Fibroblast of skin of right quadriceps (primary cell): ENCODE data around the gene PRAF2.

Source experiments
- DNase-seq: peaks from one replicate; pipeline ENCODE4 v3.0.0-alpha.2; 2013

Gene PRAF2

GRCh38 chrX:49071877-49072711, 1.7 kb downstream of the PRAF2 start:
- peak; percentile 62 for DNase-seq

GRCh38 chrX:49070988-49071387, 2.8 kb downstream of the PRAF2 start:
- no peak for DNase-seq

- no peak for DNase-seq
Observed at GRCh38 chrX:49069038-49069437, 4.8 kb downstream of the PRAF2 start.

- DNase-seq, result no peak
Observed at GRCh38 chrX:49067285-49068120, 6.3 kb downstream of the PRAF2 start.

- no peak for DNase-seq
Observed at GRCh38 chrX:49066690-49067089, 7.1 kb downstream of the PRAF2 start.

GRCh38 chrX:49066278-49066677, 7.5 kb downstream of the PRAF2 start:
- DNase-seq, result no peak

- no peak for DNase-seq
Observed at GRCh38 chrX:49064735-49065134, 9.1 kb downstream of the PRAF2 start.

GRCh38 chrX:49064303-49064702, 9.5 kb downstream of the PRAF2 start:
- no peak for DNase-seq

- no peak for DNase-seq
Observed at GRCh38 chrX:49063715-49064114, 10.1 kb downstream of the PRAF2 start.

- DNase-seq, result no peak
Observed at GRCh38 chrX:49061916-49062315, 11.9 kb downstream of the PRAF2 start.

- no peak for DNase-seq
Observed at GRCh38 chrX:49061490-49061889, 12.3 kb downstream of the PRAF2 start.

- DNase-seq, result no peak
Observed at GRCh38 chrX:49060914-49061313, 12.9 kb downstream of the PRAF2 start.

- DNase-seq, result no peak
Observed at GRCh38 chrX:49059681-49060085, 14.1 kb downstream of the PRAF2 start.

GRCh38 chrX:49059201-49059600, 14.6 kb downstream of the PRAF2 start:
- DNase-seq, result no peak

GRCh38 chrX:49058794-49059193, 15.0 kb downstream of the PRAF2 start, which contains the start of gene CCDC120:
TSS of gene CCDC120 (plus strand) at chrX:49058999. CDS start at chrX:49062042, 3,043 bp downstream.
- no peak for DNase-seq

- no peak for DNase-seq
Observed at GRCh38 chrX:49054073-49054762, 19.6 kb downstream of the PRAF2 start.

GRCh38 chrX:49053223-49054072, 20.4 kb downstream of the PRAF2 start:
- DNase-seq, result peak; percentile 64

GRCh38 chrX:49043987-49044281, 29.9 kb downstream of the PRAF2 start:
- no peak for DNase-seq

- peak; percentile 99 for DNase-seq
Observed at GRCh38 chrX:49043220-49043986, 30.4 kb downstream of the PRAF2 start, which contains the start of gene TFE3. TSS of gene TFE3 (minus strand) at chrX:49043357. CDS start at chrX:49043226, 131 bp downstream.

GRCh38 chrX:49042581-49043219, 31.1 kb downstream of the PRAF2 start:
- DNase-seq, result peak; percentile 7
